Choroid plexus epithelial cell (primary cell): ENCODE measurements around the gene BRMS1L.
"Not testable (repeated sequence)": the region's sequence is repeated elsewhere in the genome, so short reads cannot be mapped to it uniquely, and the experiment has no call there.

ENCODE experiments used
- DNase-seq: peaks from one replicate; pipeline ENCODE4 v3.0.0-alpha.2; 2010; ENCODE audit warnings: low read depth
- H3K4me3 ChIP-seq: 2 replicates; pipeline ENCODE4 v1.5.1; 2011; ENCODE audit warnings: low read depth, mild to moderate bottlenecking, control low read depth, low read length, moderate library complexity
- CTCF ChIP-seq: conservative IDR thresholded peaks from 2 replicates; pipeline ENCODE4 v1.5.1; 2011; ENCODE audit warnings: low read depth, mild to moderate bottlenecking, control low read depth, inconsistent platforms, low read length, moderate library complexity

Gene BRMS1L

GRCh38 chr14:35826218-35826951 lies at the start of gene BRMS1L:
TSS of gene BRMS1L (plus strand) at chr14:35826338. CDS start at chr14:35826517, 179 bp downstream.
- DNase-seq: peak; percentile 100
- H3K4me3 ChIP-seq: peak within 1 kb of the TSS; percentile 99
- no peak for TF ChIP-seq CTCF

- no peak for DNase-seq
- no peak overlapping the region for H3K4me3 ChIP-seq
- no peak for TF ChIP-seq CTCF
These were observed 49.3 kb upstream of the BRMS1L start for GRCh38 chr14:35776823-35777222.

GRCh38 chr14:35777550-35777949 lies 48.6 kb upstream of the BRMS1L start:
- not testable (repeated sequence) for DNase-seq, H3K4me3 ChIP-seq

- no peak for DNase-seq
- H3K4me3 ChIP-seq: no peak overlapping the region
- no peak for TF ChIP-seq CTCF
These were observed 46.8 kb upstream of the BRMS1L start for GRCh38 chr14:35779368-35779767.

- DNase-seq: no peak
- TF ChIP-seq CTCF: no peak
- no peak overlapping the region for H3K4me3 ChIP-seq
These were observed 42.4 kb upstream of the BRMS1L start for GRCh38 chr14:35783699-35784098.

- TF ChIP-seq CTCF: no peak
- no peak overlapping the region for H3K4me3 ChIP-seq
- no peak for DNase-seq
These were observed 39.3 kb upstream of the BRMS1L start for GRCh38 chr14:35786856-35787255.

GRCh38 chr14:35789651-35790050 lies 36.5 kb upstream of the BRMS1L start:
- peak; percentile 61 for DNase-seq
- H3K4me3 ChIP-seq: no peak overlapping the region
- TF ChIP-seq CTCF: no peak
